HCT116 (cell line): Measurements from ENCODE around the gene USP8.

ENCODE experiments used
- EGR1 ChIP-seq: IDR thresholded peaks from 2 replicates; pipeline ENCODE4 v1.6.1; 2012; ENCODE audit warnings: low read depth
- EZH2phosphoT487 ChIP-seq: fragments of 200-600 bp; IDR thresholded peaks from 2 replicates; pipeline ENCODE4 v1.6.1; 2018; ENCODE audit warnings: antibody characterized with exemption, borderline replicate concordance
- POLR2A ChIP-seq: IDR thresholded peaks from 2 replicates; pipeline ENCODE4 v1.7.0; 2011; ENCODE audit warnings: borderline replicate concordance; ENCODE audit not compliant: insufficient read depth, insufficient read length; ENCODE audit errors: extremely low read depth
- RAD21 ChIP-seq: IDR thresholded peaks from 2 replicates; pipeline ENCODE4 v1.6.1; 2012; ENCODE audit warnings: low read depth, mild to moderate bottlenecking
- SP1 ChIP-seq: IDR thresholded peaks from 2 replicates; pipeline ENCODE4 v1.6.1; 2012; ENCODE audit warnings: low read depth
- TF ChIP-seq, protein P1 (sequence below): IDR thresholded peaks from 2 replicates; pipeline ENCODE4 v1.6.1; 2012
- TF ChIP-seq, protein P2 (sequence below), 3 experiments: fragments of 200-600 bp in 1 of 3; sonication (generic) in 1 of 3; IDR thresholded peaks in 2 of 3; conservative IDR thresholded peaks in 1 of 3; 2 replicates each; pipeline ENCODE4 v1.5.1; 2012 to 2017; ENCODE audit warnings: low read depth in 2 of 3, low read length in 2 of 3, antibody characterized with exemption in 1 of 3, borderline replicate concordance in 1 of 3, control low read depth in 1 of 3, mild to moderate bottlenecking in 1 of 3, mixed read lengths in 1 of 3, mixed run types in 1 of 3, moderate library complexity in 1 of 3; ENCODE audit not compliant: insufficient read depth in 1 of 3
- TF ChIP-seq, protein P3 (sequence below): IDR thresholded peaks from 2 replicates; pipeline ENCODE4 v1.6.1; 2012; ENCODE audit warnings: low read depth

DNA sequence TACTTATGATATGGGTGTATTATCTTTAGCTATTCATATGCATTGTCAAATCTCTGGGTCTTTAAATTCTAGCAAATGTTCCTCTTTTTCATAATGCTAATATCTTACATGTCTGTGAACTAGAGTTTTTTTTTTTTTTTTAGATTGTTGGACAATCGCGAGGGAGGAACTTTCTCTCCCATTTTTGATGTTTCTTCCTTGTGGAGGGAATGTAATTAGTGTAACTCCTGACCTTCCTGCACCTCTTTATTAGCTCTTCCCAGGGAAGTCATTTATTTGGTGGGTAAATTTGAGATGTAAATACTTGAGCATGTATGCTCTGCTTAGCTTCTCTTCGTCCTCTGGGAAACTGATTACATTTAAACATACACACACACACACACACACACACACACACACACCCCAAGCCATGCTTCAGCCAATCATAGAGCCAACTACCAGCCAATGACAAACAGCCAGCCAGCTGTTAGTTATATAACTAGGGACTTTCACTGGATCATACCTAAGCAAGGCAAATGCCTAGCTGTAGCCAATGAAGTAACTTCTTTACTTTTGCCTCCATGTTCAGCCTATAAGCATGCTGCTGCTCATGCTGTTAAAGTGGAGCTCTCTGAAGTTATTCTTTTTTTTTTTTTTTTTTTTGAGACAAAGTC, 8.3 kb upstream of the USP8 start:
- TF ChIP-seq, protein P1, sequence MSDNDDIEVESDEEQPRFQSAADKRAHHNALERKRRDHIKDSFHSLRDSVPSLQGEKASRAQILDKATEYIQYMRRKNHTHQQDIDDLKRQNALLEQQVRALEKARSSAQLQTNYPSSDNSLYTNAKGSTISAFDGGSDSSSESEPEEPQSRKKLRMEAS: no peak
- TF ChIP-seq RAD21 (no peak), SP1 (no peak), EGR1 (no peak), EZH2phosphoT487 (no peak), POLR2A (no peak)
- TF ChIP-seq, protein P2, sequence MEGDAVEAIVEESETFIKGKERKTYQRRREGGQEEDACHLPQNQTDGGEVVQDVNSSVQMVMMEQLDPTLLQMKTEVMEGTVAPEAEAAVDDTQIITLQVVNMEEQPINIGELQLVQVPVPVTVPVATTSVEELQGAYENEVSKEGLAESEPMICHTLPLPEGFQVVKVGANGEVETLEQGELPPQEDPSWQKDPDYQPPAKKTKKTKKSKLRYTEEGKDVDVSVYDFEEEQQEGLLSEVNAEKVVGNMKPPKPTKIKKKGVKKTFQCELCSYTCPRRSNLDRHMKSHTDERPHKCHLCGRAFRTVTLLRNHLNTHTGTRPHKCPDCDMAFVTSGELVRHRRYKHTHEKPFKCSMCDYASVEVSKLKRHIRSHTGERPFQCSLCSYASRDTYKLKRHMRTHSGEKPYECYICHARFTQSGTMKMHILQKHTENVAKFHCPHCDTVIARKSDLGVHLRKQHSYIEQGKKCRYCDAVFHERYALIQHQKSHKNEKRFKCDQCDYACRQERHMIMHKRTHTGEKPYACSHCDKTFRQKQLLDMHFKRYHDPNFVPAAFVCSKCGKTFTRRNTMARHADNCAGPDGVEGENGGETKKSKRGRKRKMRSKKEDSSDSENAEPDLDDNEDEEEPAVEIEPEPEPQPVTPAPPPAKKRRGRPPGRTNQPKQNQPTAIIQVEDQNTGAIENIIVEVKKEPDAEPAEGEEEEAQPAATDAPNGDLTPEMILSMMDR (IDR thresholded peaks at IDR 0.05 in 2 of 3, conservative IDR thresholded peaks at IDR 0.05 in 1 of 3; ENCODE audit: borderline replicate concordance in 1 of 3, insufficient read depth in 1 of 3, low read depth in 2 of 3, low read length in 2 of 3): no peak
- TF ChIP-seq, protein P3, sequence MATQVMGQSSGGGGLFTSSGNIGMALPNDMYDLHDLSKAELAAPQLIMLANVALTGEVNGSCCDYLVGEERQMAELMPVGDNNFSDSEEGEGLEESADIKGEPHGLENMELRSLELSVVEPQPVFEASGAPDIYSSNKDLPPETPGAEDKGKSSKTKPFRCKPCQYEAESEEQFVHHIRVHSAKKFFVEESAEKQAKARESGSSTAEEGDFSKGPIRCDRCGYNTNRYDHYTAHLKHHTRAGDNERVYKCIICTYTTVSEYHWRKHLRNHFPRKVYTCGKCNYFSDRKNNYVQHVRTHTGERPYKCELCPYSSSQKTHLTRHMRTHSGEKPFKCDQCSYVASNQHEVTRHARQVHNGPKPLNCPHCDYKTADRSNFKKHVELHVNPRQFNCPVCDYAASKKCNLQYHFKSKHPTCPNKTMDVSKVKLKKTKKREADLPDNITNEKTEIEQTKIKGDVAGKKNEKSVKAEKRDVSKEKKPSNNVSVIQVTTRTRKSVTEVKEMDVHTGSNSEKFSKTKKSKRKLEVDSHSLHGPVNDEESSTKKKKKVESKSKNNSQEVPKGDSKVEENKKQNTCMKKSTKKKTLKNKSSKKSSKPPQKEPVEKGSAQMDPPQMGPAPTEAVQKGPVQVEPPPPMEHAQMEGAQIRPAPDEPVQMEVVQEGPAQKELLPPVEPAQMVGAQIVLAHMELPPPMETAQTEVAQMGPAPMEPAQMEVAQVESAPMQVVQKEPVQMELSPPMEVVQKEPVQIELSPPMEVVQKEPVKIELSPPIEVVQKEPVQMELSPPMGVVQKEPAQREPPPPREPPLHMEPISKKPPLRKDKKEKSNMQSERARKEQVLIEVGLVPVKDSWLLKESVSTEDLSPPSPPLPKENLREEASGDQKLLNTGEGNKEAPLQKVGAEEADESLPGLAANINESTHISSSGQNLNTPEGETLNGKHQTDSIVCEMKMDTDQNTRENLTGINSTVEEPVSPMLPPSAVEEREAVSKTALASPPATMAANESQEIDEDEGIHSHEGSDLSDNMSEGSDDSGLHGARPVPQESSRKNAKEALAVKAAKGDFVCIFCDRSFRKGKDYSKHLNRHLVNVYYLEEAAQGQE: no peak
